ENCODE data around the gene OR1A1.

DNA sequence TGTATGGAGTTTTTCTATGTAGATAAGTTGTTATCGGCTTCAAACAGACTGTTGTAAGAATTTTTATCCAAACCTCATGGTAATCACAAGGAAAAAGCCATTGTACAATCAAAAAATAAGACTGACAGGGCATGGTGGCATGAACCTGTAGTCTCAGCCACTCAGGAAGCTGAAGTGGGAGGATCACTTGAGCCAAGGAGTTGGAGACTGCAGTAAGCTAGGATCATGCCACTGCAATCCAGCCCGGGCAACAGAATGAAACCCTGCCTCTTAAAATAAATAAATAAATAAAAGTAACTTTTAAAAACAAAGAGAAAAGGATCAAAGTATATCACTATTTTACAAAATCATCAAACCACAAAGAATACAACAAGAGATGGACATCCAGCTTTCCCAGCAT, 14.4 kb downstream of the OR1A1 start:
- no peak for TF ChIP-seq POLR2A (IDR thresholded peaks at IDR 0.05; ENCODE audit: low read depth, low read length)
- TF ChIP-seq POLR2AphosphoS5 (IDR thresholded peaks at IDR 0.05; ENCODE audit: low read depth, low read length) = no peak
- no peak for TF ChIP-seq TAF1 (IDR thresholded peaks at IDR 0.05; ENCODE audit: borderline replicate concordance, low read depth, low read length)

Data from GM12892 (cell line).